ENCODE results near the gene ARHGEF40. TPM values are rescaled to one million over a fixed set of nuclear protein-coding genes. Genes with fewer than 3 reads are reported as not detected.

The ARHGEF40 gene
- total RNA-seq, 1 experiment from 2014 or later: 2.7 TPM

- POLR2A ChIA-PET (ENCODE audit: unreplicated experiment): interaction anchor here (0.6 kb wide), 1 partner anchor 754 kb away, joined by 4 read pairs; no protein-coding TSS in a partner anchor
- H3K27me3 ChIP-seq (ENCODE audit: low read length): no peaks in the 10 kb centered on the region
- peak overlapping the region; percentile 97 for H3K9ac ChIP-seq (ENCODE audit: low read length)
- peak overlapping the region; percentile 92 for H2AFZ ChIP-seq (ENCODE audit: low read length)
- BruUV-seq (replicated peaks): TSS peak; percentile 94
- H3K9me3 ChIP-seq (ENCODE audit: low read length): no peaks in the 10 kb centered on the region
- peak; percentile 86 for ATAC-seq
- H3F3A ChIP-seq (ENCODE audit: low read length, unreplicated experiment): no peaks in the 10 kb centered on the region
- no peaks in the 10 kb centered on the region for H3K36me3 ChIP-seq (ENCODE audit: low read depth, low read length)
- peak overlapping the region; percentile 69 for H3K4me3 ChIP-seq (ENCODE audit: low read length)
- TF ChIP-seq EZH2phosphoT487 (IDR thresholded peaks at IDR 0.05; ENCODE audit: borderline replicate concordance, low read length): no peak
- TF ChIP-seq, protein P1, sequence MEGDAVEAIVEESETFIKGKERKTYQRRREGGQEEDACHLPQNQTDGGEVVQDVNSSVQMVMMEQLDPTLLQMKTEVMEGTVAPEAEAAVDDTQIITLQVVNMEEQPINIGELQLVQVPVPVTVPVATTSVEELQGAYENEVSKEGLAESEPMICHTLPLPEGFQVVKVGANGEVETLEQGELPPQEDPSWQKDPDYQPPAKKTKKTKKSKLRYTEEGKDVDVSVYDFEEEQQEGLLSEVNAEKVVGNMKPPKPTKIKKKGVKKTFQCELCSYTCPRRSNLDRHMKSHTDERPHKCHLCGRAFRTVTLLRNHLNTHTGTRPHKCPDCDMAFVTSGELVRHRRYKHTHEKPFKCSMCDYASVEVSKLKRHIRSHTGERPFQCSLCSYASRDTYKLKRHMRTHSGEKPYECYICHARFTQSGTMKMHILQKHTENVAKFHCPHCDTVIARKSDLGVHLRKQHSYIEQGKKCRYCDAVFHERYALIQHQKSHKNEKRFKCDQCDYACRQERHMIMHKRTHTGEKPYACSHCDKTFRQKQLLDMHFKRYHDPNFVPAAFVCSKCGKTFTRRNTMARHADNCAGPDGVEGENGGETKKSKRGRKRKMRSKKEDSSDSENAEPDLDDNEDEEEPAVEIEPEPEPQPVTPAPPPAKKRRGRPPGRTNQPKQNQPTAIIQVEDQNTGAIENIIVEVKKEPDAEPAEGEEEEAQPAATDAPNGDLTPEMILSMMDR (conservative IDR thresholded peaks at IDR 0.05; ENCODE audit: low read depth, low read length): peak; percentile 67
- peak overlapping the region; percentile 80 for H3K27ac ChIP-seq (ENCODE audit: low read length)
- CTCF ChIA-PET: interaction anchor here (0.6 to 2.2 kb wide), 8 partner anchors 8 to 879 kb away, joined by 3 to 34 read pairs (median 6); partner anchors contain the start of gene ARHGEF40
- peaks cover 49% of the 10 kb centered on the region for H3K4me1 ChIP-seq (ENCODE audit: insufficient read depth, low read length)
- H3K9me2 ChIP-seq (replicated peaks; ENCODE audit: low read length): no peaks in the 10 kb centered on the region
- intact Hi-C loops (cut with micrococcal nuclease): loop anchor here (1.0 kb wide), 1 partner anchor 36 kb away; no protein-coding TSS in a partner anchor
- peak overlapping the region; percentile 85 for H3K4me2 ChIP-seq (ENCODE audit: low read length)
- peak; percentile 96 for DNase-seq
- H4K20me1 ChIP-seq (ENCODE audit: low read length): no peaks in the 10 kb centered on the region
- H3K79me2 ChIP-seq (ENCODE audit: low read length): no peaks in the 10 kb centered on the region
These were observed 33.8 kb downstream of the ARHGEF40 start for GRCh38 chr14:21103710-21104447.

GRCh38 chr14:21104448-21105060 is 34.5 kb downstream of the ARHGEF40 start:
- no peaks in the 10 kb centered on the region for H3K9me3 ChIP-seq (ENCODE audit: low read length)
- no peak for TF ChIP-seq EZH2phosphoT487 (IDR thresholded peaks at IDR 0.05; ENCODE audit: borderline replicate concordance, low read length)
- TF ChIP-seq, protein P1 (conservative IDR thresholded peaks at IDR 0.05; ENCODE audit: low read depth, low read length): peak; percentile 89
- intact Hi-C loops (cut with micrococcal nuclease): loop anchor here (1.0 kb wide), 1 partner anchor 36 kb away; no protein-coding TSS in a partner anchor
- H4K20me1 ChIP-seq (ENCODE audit: low read length): no peaks in the 10 kb centered on the region
- peak; percentile 52 for ATAC-seq
- CTCF ChIA-PET: interaction anchor here (0.6 to 2.2 kb wide), 8 partner anchors 9 to 880 kb away, joined by 3 to 34 read pairs (median 6); partner anchors contain the start of gene ARHGEF40
- H3K4me1 ChIP-seq (ENCODE audit: insufficient read depth, low read length): peaks cover 42% of the 10 kb centered on the region
- H3K9me2 ChIP-seq (replicated peaks; ENCODE audit: low read length): no peaks in the 10 kb centered on the region
- H3K4me3 ChIP-seq (ENCODE audit: low read length): peak overlapping the region; percentile 69
- H3K79me2 ChIP-seq (ENCODE audit: low read length): no peaks in the 10 kb centered on the region
- peak; percentile 71 for DNase-seq
- H3K9ac ChIP-seq (ENCODE audit: low read length): peak overlapping the region; percentile 97
- H3K36me3 ChIP-seq (ENCODE audit: low read depth, low read length): no peaks in the 10 kb centered on the region
- no peaks in the 10 kb centered on the region for H3F3A ChIP-seq (ENCODE audit: low read length, unreplicated experiment)
- H3K4me2 ChIP-seq (ENCODE audit: low read length): peak overlapping the region; percentile 85
- no peaks in the 10 kb centered on the region for H3K27me3 ChIP-seq (ENCODE audit: low read length)
- POLR2A ChIA-PET (ENCODE audit: unreplicated experiment): interaction anchor here (0.6 kb wide), 1 partner anchor 755 kb away, joined by 4 read pairs; no protein-coding TSS in a partner anchor
- peak overlapping the region; percentile 92 for H2AFZ ChIP-seq (ENCODE audit: low read length)
- no TSS peak for BruUV-seq (replicated peaks)
- peak overlapping the region; percentile 80 for H3K27ac ChIP-seq (ENCODE audit: low read length)
